PFSK-1 (cell line): ENCODE data around the gene MMP27.

Experiments used
- POLR2AphosphoS5 ChIP-seq: IDR thresholded peaks from 2 replicates; pipeline ENCODE4 v1.6.1; 2012; ENCODE audit warnings: low read depth, mild to moderate bottlenecking, control low read depth, low read length, moderate library complexity
- TAF1 ChIP-seq: IDR thresholded peaks from 2 replicates; pipeline ENCODE4 v1.6.1; 2012; ENCODE audit warnings: low read length, control low read depth, borderline replicate concordance; ENCODE audit not compliant: insufficient read depth

DNA sequence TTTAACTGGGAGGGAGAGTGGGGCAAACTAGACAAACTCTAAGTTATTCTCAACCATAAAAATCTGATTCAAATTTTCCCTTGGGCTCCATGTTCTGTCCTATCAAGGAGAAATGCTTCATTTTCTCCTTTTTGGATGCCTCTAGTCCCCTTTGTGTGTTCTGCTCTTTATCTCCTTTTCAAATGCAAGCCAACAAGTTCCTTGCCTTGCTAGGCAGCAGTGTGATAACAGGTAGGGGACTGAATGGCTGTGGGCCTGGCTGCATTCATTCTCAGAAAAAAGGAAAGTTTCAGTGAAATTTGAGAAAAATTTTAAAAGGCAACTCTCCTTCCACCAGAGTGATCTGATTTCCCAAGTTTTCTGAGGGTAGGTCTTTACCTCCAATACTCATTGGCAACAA, 46.1 kb upstream of the MMP27 start:
- TF ChIP-seq TAF1 (no peak), POLR2AphosphoS5 (no peak)
